ENCODE measurements around the gene HECTD1. TPM values are rescaled to one million over a fixed set of nuclear protein-coding genes. Genes with fewer than 3 reads are reported as not detected.
A peak's percentile ranks its signal among the peaks of the same experiment; 100 is the strongest.

Gene HECTD1
- total and polyA plus RNA-seq, 9 of the 15 experiments (the other 6 are each of a cell fraction or from before 2014, with no cell fraction given) = 27.9 to 111 (median 78.1) TPM

DNA sequence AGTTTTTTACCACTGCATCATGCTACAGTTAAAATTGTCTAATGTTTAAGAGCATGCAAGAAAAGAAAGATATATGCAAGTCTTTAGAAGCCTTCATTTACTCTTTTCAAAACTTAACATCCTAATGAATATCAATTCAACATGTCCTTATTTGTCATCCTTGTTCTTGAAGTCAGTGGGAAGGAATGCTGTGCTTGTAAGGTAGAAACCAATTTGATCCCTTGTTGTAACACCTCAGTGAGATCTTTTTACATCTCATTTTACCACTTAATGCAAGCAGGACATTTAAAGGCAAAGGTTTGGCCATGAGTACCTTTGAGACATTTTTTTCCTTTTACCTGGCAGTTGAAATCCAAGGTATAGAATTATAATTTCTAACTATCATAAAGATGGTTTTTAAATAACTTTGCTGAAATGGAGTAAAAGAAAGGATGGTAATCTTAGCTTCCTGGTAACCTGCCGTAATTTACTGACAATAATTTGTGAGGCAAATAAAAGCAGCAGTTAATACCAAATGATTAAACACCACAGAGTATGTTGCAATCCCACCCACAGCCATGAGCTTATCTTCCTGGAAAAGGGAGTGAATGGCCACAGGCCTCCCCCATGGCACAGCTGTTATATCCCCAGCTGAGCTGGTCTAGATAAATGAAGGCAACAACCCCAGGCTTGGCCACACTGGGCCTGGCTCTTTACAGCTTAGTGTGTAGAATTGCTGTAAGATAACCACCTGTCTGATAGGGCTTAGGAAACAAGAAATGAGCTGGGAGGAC is 148.3 kb downstream of the HECTD1 start (continued):
- TF ChIP-seq NONO (IDR thresholded peaks at IDR 0.05; ENCODE audit: low read depth in 2 of 2, low read length in 1 of 2) = peak in 1 of 2 experiments; percentile 84; a peak in 2 of 4 replicates
- peak; percentile 95 for TF ChIP-seq EGR1 (conservative IDR thresholded peaks at IDR 0.05)
- peak; percentile 60 for TF ChIP-seq FOSL1 (tag; conservative IDR thresholded peaks at IDR 0.05)
- TF ChIP-seq, protein P1, sequence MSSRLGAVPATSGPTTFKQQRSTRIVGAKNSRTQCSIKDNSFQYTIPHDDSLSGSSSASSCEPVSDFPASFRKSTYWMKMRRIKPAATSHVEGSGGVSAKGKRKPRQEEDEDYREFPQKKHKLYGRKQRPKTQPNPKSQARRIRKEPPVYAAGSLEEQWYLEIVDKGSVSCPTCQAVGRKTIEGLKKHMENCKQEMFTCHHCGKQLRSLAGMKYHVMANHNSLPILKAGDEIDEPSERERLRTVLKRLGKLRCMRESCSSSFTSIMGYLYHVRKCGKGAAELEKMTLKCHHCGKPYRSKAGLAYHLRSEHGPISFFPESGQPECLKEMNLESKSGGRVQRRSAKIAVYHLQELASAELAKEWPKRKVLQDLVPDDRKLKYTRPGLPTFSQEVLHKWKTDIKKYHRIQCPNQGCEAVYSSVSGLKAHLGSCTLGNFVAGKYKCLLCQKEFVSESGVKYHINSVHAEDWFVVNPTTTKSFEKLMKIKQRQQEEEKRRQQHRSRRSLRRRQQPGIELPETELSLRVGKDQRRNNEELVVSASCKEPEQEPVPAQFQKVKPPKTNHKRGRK (tag; IDR thresholded peaks at IDR 0.05) = no peak
- TF ChIP-seq, protein P2, sequence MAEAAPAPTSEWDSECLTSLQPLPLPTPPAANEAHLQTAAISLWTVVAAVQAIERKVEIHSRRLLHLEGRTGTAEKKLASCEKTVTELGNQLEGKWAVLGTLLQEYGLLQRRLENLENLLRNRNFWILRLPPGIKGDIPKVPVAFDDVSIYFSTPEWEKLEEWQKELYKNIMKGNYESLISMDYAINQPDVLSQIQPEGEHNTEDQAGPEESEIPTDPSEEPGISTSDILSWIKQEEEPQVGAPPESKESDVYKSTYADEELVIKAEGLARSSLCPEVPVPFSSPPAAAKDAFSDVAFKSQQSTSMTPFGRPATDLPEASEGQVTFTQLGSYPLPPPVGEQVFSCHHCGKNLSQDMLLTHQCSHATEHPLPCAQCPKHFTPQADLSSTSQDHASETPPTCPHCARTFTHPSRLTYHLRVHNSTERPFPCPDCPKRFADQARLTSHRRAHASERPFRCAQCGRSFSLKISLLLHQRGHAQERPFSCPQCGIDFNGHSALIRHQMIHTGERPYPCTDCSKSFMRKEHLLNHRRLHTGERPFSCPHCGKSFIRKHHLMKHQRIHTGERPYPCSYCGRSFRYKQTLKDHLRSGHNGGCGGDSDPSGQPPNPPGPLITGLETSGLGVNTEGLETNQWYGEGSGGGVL (CRISPR knock-in tag; IDR thresholded peaks at IDR 0.05) = no peak
- TF ChIP-seq, protein P3, sequence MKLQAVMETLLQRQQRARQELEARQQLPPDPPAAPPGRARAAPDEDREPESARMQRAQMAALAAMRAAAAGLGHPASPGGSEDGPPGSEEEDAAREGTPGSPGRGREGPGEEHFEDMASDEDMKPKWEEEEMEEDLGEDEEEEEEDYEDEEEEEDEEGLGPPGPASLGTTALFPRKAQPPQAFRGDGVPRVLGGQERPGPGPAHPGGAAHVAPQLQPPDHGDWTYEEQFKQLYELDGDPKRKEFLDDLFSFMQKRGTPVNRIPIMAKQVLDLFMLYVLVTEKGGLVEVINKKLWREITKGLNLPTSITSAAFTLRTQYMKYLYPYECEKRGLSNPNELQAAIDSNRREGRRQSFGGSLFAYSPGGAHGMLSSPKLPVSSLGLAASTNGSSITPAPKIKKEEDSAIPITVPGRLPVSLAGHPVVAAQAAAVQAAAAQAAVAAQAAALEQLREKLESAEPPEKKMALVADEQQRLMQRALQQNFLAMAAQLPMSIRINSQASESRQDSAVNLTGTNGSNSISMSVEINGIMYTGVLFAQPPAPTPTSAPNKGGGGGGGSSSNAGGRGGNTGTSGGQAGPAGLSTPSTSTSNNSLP (IDR thresholded peaks at IDR 0.05; ENCODE audit: borderline replicate concordance, low read depth, low read length) = peak; percentile 92; the same call in 1 of the 2 replicates
- TF ChIP-seq ZNF311 (CRISPR knock-in tag; IDR thresholded peaks at IDR 0.05) = peak; percentile 83
- peak; percentile 74 for TF ChIP-seq MYC (IDR thresholded peaks at IDR 0.05; ENCODE audit: low read depth, low read length)
- no peak for TF ChIP-seq MYC (CRISPR knock-in tag; IDR thresholded peaks at IDR 0.05; ENCODE audit: borderline replicate concordance, low read depth)
- TF ChIP-seq, protein P4, sequence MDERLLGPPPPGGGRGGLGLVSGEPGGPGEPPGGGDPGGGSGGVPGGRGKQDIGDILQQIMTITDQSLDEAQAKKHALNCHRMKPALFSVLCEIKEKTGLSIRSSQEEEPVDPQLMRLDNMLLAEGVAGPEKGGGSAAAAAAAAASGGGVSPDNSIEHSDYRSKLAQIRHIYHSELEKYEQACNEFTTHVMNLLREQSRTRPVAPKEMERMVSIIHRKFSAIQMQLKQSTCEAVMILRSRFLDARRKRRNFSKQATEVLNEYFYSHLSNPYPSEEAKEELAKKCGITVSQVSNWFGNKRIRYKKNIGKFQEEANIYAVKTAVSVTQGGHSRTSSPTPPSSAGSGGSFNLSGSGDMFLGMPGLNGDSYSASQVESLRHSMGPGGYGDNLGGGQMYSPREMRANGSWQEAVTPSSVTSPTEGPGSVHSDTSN (CRISPR knock-in tag; IDR thresholded peaks at IDR 0.05; ENCODE audit: low read depth) = no peak
- TF ChIP-seq, protein P4 (tag; conservative IDR thresholded peaks at IDR 0.05; ENCODE audit: low read depth) = peak; percentile 68
- TF ChIP-seq, protein P5, sequence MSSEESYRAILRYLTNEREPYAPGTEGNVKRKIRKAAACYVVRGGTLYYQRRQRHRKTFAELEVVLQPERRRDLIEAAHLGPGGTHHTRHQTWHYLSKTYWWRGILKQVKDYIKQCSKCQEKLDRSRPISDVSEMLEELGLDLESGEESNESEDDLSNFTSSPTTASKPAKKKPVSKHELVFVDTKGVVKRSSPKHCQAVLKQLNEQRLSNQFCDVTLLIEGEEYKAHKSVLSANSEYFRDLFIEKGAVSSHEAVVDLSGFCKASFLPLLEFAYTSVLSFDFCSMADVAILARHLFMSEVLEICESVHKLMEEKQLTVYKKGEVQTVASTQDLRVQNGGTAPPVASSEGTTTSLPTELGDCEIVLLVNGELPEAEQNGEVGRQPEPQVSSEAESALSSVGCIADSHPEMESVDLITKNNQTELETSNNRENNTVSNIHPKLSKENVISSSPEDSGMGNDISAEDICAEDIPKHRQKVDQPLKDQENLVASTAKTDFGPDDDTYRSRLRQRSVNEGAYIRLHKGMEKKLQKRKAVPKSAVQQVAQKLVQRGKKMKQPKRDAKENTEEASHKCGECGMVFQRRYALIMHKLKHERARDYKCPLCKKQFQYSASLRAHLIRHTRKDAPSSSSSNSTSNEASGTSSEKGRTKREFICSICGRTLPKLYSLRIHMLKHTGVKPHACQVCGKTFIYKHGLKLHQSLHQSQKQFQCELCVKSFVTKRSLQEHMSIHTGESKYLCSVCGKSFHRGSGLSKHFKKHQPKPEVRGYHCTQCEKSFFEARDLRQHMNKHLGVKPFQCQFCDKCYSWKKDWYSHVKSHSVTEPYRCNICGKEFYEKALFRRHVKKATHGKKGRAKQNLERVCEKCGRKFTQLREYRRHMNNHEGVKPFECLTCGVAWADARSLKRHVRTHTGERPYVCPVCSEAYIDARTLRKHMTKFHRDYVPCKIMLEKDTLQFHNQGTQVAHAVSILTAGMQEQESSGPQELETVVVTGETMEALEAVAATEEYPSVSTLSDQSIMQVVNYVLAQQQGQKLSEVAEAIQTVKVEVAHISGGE (CRISPR knock-in tag; IDR thresholded peaks at IDR 0.05) = peak in 1 of 3 experiments; percentile 66; a peak in 2 of 6 replicates
- no peak for TF ChIP-seq RBM34 (IDR thresholded peaks at IDR 0.05; ENCODE audit: borderline replicate concordance, insufficient read depth, low read length)
- TF ChIP-seq CEBPB (tag; IDR thresholded peaks at IDR 0.05) = peak; percentile 100

Data from K562 (cell line).